B cell (primary cell): Measurements from ENCODE around the gene RPS10. TPM values are rescaled to one million over a fixed set of nuclear protein-coding genes. Genes with fewer than 3 reads are reported as not detected.

Experiments used
- ATAC-seq: fragments of 200-7000 bp; cut with Tn5 transposase; one replicate; pipeline ENCODE4 v1.10.0; 2021; ENCODE audit warnings: low read depth, mild to moderate bottlenecking, moderate number of reproducible peaks, moderate library complexity
- CTCF ChIA-PET: fragments of 350-600 bp; sonication (Branson Sonifier 250); formaldehyde crosslinking; loops from one replicate; lab custom pipeline; 2021; ENCODE audit warnings: antibody characterized with exemption, inconsistent platforms; lab: Charles Lee
- POLR2A ChIA-PET: fragments of 350-600 bp; sonication (Branson Sonifier 250); formaldehyde crosslinking; loops from one replicate; lab custom pipeline; 2021; ENCODE audit warnings: antibody characterized with exemption; lab: Charles Lee
- DNase-seq: peaks from one replicate; pipeline ENCODE4 v3.0.0; 2013
- H2AFZ ChIP-seq: 2 replicates; pipeline ENCODE4 v1.6.1; 2012; ENCODE audit warnings: mild to moderate bottlenecking, low read depth, low read length; ENCODE audit not compliant: insufficient read depth, poor library complexity, severe bottlenecking
- H3K27ac ChIP-seq, 2 donors: 1 replicate in 1 of 2; 2 replicates in 1 of 2; pipeline ENCODE4 v1.5.1; 2012 to 2013; ENCODE audit warnings: low read length in 2 of 2, mild to moderate bottlenecking in 2 of 2, moderate library complexity in 1 of 2
- H3K27me3 ChIP-seq, 4 experiments: fragments of 200-600 bp in 1 of 4; sonication (generic) in 1 of 4; replicated peaks in 1 of 4; 1 replicate in 2 of 4; 2 replicates in 2 of 4; pipeline versions ENCODE4 v1.6.1 to v1.7.0; 2013 to 2016; ENCODE audit warnings: low read length in 3 of 4, mild to moderate bottlenecking in 2 of 4, mixed read lengths in 1 of 4, moderate library complexity in 1 of 4; ENCODE audit not compliant: insufficient read depth in 4 of 4, control insufficient read depth in 3 of 4; ENCODE audit errors: control extremely low read depth in 1 of 4
- H3K36me3 ChIP-seq, 2 experiments: replicated peaks in 1 of 2; 1 replicate in 1 of 2; 2 replicates in 1 of 2; pipeline versions ENCODE4 v1.6.1 to v1.7.1; 2013; ENCODE audit warnings: low read length in 1 of 2; ENCODE audit not compliant: insufficient read depth in 2 of 2, control insufficient read depth in 1 of 2; ENCODE audit errors: control extremely low read depth in 1 of 2, extremely low read depth in 1 of 2
- H3K4me1 ChIP-seq, 2 donors: fragments of 200-600 bp in 1 of 2; sonication (generic) in 1 of 2; 1 replicate in 1 of 2; 2 replicates in 1 of 2; pipeline versions ENCODE4 v1.5.1 to v1.6.1; 2013 to 2017; ENCODE audit warnings: low read length in 2 of 2; ENCODE audit not compliant: control insufficient read depth in 2 of 2, insufficient read depth in 2 of 2
- H3K4me2 ChIP-seq: replicated peaks from 2 replicates; pipeline ENCODE3; 2012; ENCODE audit warnings: mild to moderate bottlenecking, low read depth, low read length; ENCODE audit not compliant: poor library complexity, severe bottlenecking
- H3K4me3 ChIP-seq, 5 experiments: fragments of 200-600 bp in 1 of 5; sonication (generic) in 1 of 5; 1 replicate in 3 of 5; 2 replicates in 2 of 5; pipeline versions ENCODE4 v1.5.1 to v1.7.0; 2011 to 2016; ENCODE audit warnings: low read length in 4 of 5, mild to moderate bottlenecking in 4 of 5, low read depth in 2 of 5, control low read depth in 1 of 5, moderate library complexity in 1 of 5; ENCODE audit not compliant: insufficient read depth in 1 of 5; ENCODE audit errors: control extremely low read depth in 1 of 5, extremely low read depth in 1 of 5
- H3K79me2 ChIP-seq: fragments of 200-600 bp; sonication (generic); one replicate; pipeline ENCODE4 v1.6.0; 2016; ENCODE audit warnings: low read length; ENCODE audit not compliant: control insufficient read depth, insufficient read depth
- H3K9ac ChIP-seq: fragments of 200-600 bp; sonication (generic); 2 replicates; pipeline ENCODE4 v1.6.1; 2017; ENCODE audit warnings: mild to moderate bottlenecking, low read length, moderate library complexity
- H3K9me3 ChIP-seq, 3 donors: one replicate each; pipeline versions ENCODE4 v1.6.1 to v1.7.1; 2013; ENCODE audit warnings: low read length in 2 of 3; ENCODE audit not compliant: control insufficient read depth in 2 of 3, insufficient read depth in 1 of 3; ENCODE audit errors: control extremely low read depth in 1 of 3
- H4K20me1 ChIP-seq: 2 replicates; pipeline ENCODE4 v1.6.0; 2012; ENCODE audit warnings: mild to moderate bottlenecking, low read length; ENCODE audit not compliant: insufficient read depth, control insufficient read depth, poor library complexity, severe bottlenecking
- H3K27ac Mint-ChIP-seq: one replicate; pipeline ENCODE4 v1.8.0; 2021; ENCODE audit warnings: mixed read lengths
- H3K27me3 Mint-ChIP-seq: one replicate; pipeline ENCODE4 v1.8.0; 2021; ENCODE audit warnings: mixed read lengths
- H3K4me1 Mint-ChIP-seq: one replicate; pipeline ENCODE4 v1.8.0; 2021; ENCODE audit warnings: mixed read lengths
- H3K4me3 Mint-ChIP-seq: one replicate; pipeline ENCODE4 v1.8.0; 2021; ENCODE audit warnings: mixed read lengths
- H3K9me3 Mint-ChIP-seq: one replicate; pipeline ENCODE4 v1.8.0; 2022; ENCODE audit warnings: mixed read lengths; ENCODE audit not compliant: insufficient read depth
- EZH2 ChIP-seq: IDR thresholded peaks from 2 replicates; pipeline ENCODE4 v1.6.1; 2012; ENCODE audit warnings: borderline replicate concordance, low read depth, mild to moderate bottlenecking, moderate library complexity, low read length; ENCODE audit not compliant: insufficient read depth, poor library complexity, severe bottlenecking
- WGBS: methylation state at CpG from one replicate; pipeline ENCODE4 v1.1.5; 2013; ENCODE audit warnings: missing lambda C conversion rate; ENCODE audit not compliant: insufficient coverage; 5-methylcytosine and 5-hydroxymethylcytosine counted together
- intact Hi-C: fragments of 100-400 bp; cut with micrococcal nuclease; formaldehyde crosslinking; loops from one replicate; pipeline ENCODE4 v1.10.0; 2022
- polyA plus RNA-seq: library from polyadenylated mRNA; depleted of rRNA; stranded (reverse); fragments of >200 nt; gene quantifications from 2 replicates; pipeline ENCODE4 v1.2.3, GENCODE V29; 2012
- total RNA-seq, 2 donors: library from RNA; stranded (reverse); fragments of 120-200 nt in 1 of 2; gene quantifications; 1 replicate in 1 of 2; 2 replicates in 1 of 2; pipeline versions ENCODE4 v1.2.3 to v1.2.4, GENCODE V29; 2013 to 2022
- TF ChIP-seq, protein P1 (sequence below): fragments of 200-600 bp; IDR thresholded peaks from one replicate; pipeline ENCODE4 v1.8.0; 2022; ENCODE audit warnings: antibody characterized with exemption, mild to moderate bottlenecking

Gene RPS10
- total and polyA plus RNA-seq, 2 donors (not counting 1 experiment from before 2014, with no cell fraction given) = 2,707 to 6,226 TPM

DNA sequence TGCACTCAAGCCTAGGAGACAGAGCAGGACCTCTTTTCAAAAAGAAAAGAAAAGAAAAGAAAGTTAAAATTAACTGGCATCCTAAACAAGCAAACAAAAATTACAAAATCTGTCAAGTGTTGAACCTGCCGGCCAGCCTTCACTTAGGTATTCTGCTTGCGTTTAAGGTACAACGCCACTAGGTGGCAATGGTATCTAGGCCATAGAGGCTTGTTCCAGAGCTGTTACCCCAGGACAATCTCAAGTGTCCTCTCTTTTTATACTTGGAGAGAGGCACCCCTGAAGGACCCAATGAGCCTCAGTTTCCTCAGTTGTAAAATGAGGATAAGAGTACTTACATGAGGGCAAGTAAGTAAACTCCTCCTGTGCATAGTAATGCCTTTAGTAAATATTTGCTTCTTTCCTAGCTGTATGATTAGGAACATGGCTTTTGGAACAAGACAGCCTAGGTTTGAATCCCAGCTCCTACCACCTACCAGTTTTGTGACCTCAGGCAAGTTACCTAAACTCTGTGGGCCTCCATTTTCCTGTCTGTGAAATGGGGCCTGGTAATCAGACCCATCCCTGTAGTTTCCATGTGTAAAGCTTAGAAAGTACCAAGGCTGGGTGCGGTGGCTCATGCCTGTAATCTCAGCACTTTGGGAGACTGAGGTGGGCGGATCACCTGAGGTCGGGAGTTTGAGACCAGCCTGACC is 34.2 kb upstream of the RPS10 start:
- Histone ChIP-seq H3K79me2 (no peaks in the 10 kb centered on the region), H3K4me1 (peaks cover under 1% of the 10 kb centered on the region in 2 donors), H2AFZ (no peak overlapping the region), H4K20me1 (no peaks in the 10 kb centered on the region), H3K27ac (no peak overlapping the region), H3K27me3 (peaks cover 0 to 16% (median 4%) of the 10 kb centered on the region in 4 experiments), H3K9me3 (peaks cover 0 to 2% (median 0%) of the 10 kb centered on the region in 3 donors), H3K4me2 (no peak overlapping the region), H3K4me3 (no peak overlapping the region), H3K36me3 (no peaks in the 10 kb centered on the region), H3K9ac (no peak overlapping the region)
- Mint-ChIP-seq H3K27ac (no peak overlapping the region), H3K9me3 (no peaks in the 10 kb centered on the region), H3K4me3 (no peak overlapping the region), H3K27me3 (peaks cover 11% of the 10 kb centered on the region), H3K4me1 (peaks cover 3% of the 10 kb centered on the region)
- intact Hi-C loops = loop anchor here (1.0 kb wide), 1 partner anchor 149 kb away; no protein-coding TSS in a partner anchor
- TF ChIP-seq, protein P1, sequence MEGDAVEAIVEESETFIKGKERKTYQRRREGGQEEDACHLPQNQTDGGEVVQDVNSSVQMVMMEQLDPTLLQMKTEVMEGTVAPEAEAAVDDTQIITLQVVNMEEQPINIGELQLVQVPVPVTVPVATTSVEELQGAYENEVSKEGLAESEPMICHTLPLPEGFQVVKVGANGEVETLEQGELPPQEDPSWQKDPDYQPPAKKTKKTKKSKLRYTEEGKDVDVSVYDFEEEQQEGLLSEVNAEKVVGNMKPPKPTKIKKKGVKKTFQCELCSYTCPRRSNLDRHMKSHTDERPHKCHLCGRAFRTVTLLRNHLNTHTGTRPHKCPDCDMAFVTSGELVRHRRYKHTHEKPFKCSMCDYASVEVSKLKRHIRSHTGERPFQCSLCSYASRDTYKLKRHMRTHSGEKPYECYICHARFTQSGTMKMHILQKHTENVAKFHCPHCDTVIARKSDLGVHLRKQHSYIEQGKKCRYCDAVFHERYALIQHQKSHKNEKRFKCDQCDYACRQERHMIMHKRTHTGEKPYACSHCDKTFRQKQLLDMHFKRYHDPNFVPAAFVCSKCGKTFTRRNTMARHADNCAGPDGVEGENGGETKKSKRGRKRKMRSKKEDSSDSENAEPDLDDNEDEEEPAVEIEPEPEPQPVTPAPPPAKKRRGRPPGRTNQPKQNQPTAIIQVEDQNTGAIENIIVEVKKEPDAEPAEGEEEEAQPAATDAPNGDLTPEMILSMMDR = peak; percentile 80
- no peak for TF ChIP-seq EZH2
- peak; percentile 66 for DNase-seq
- POLR2A ChIA-PET = no interaction called here
- ATAC-seq = peak; percentile 81
- 17% methylated on average over 3 of the region's 6 CpGs for WGBS
- CTCF ChIA-PET = interaction anchor here (0.9 to 8.9 kb wide), 21 partner anchors 9 to 781 kb away, joined by 3 to 178 read pairs (median 5); partner anchors contain the start of genes BLTP3A and SMIM29
